ENCODE data around the gene APOBEC3F.
"Not testable (repeated sequence)": the region's sequence is repeated elsewhere in the genome, so short reads cannot be mapped to it uniquely, and the experiment has no call there.

- not testable (repeated sequence) for TF ChIP-seq CTCF (IDR thresholded peaks at IDR 0.05; ENCODE audit: low read length); EZH2 (IDR thresholded peaks at IDR 0.05; ENCODE audit: borderline replicate concordance, low read length)
Measured at GRCh38 chr22:39040538-39041296, at the start of gene APOBEC3F.
